Ecto neural progenitor cell (in vitro differentiated cells): ENCODE results near the gene LIME1.
"Not testable (repeated sequence)": the region's sequence is repeated elsewhere in the genome, so short reads cannot be mapped to it uniquely, and the experiment has no call there.

Experiments
- DNase-seq: peaks from one replicate; pipeline ENCODE4 v3.0.0-alpha.2; 2018; ENCODE audit warnings: low spot score

LIME1 gene

DNA sequence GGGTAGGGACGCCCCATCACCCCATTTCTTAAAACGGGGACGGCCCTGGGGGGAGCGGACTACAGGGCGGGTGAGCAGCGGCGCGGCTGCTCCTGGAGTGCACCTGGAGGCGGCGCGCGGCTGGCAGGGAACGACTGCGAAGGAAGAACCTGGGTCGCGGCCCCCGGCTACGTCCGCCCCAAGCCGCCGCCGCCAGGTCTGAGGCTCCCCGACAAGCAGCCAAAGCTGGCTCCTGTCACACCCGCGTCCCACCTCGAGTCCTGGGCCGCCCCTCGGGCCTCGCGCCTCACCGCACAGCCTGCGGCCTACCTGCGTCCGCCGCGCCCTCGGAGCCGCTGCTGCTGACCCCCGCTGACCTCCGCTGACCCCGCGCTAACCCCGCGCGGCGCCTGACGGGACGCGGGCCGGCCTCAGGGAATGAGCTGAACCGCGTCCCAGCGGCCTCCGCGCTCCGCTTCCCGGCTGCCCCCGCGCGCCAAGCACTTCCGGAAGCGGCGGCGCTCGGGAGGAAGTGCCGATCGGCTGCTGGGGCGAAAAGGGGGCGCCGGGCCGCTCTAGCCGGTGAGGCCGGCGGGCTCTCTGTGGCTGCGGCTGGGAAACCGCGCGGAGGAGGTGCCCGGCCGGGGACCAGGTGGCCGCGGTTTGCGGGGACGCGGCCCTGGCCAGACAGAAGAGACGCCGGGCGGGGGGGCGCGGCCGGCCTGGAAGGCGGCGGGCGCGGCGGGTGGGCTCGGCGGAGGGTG is 28.7 kb upstream of the LIME1 start, which contains the start of the genes ARFRP1 and ZGPAT:
Gene ARFRP1, minus strand, starts transcription at position 419 of the 743 bp plus-strand sequence. CDS start 885 bp downstream, outside the sequence.
Gene ZGPAT, plus strand, starts transcription at position 482 of the 743 bp plus-strand sequence. CDS start 542 bp downstream, outside the sequence.
- DNase-seq, result peak; percentile 94

DNA sequence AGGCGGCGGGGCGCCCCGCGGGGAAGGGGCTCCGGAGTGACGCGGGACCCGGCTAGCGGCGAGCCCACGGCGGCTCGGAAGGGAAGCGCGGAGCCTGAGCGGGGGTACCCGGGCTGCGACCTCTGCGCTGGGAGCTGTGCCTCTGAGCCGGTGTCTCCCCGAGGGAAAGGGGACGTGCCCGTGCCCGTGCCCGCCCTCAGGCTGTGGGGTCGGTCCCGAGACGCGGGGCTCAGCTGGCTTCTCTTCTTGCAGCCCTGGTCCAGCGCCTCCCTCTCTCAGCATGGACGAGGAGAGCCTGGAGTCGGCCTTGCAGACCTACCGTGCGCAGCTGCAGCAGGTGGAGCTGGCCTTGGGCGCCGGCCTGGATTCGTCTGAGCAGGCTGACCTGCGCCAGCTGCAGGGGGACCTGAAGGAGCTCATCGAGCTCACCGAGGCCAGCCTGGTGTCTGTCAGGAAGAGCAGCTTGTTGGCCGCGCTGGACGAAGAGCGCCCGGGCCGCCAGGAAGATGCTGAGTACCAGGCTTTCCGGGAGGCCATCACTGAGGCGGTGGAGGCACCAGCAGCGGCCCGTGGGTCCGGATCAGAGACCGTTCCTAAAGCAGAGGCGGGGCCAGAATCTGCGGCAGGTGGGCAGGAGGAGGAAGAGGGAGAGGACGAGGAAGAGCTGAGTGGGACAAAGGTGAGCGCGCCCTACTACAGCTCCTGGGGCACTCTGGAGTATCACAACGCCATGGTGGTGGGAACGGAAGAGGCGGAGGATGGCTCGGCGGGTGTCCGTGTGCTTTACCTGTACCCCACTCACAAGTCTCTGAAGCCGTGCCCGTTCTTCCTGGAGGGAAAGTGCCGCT is 27.9 kb upstream of the LIME1 start:
- DNase-seq, result no peak

DNA sequence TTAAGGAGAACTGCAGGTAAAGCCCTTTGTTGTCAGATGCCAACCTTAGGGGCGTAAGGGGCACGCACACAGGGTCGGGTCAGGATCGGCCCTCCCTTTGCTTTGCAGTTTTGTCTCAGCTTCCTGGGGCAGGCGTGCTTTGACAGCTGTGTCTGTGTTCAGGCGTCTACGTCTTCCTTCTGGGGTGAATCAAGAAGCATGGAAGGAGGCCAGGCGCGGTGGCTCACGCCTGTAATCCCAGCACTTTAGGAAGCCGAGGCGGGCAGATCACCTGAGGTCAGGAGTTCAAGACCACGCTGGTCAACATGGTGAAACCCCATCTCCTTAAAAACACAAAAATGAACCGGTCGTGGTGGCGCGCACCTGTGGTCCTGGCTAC is 27.3 kb upstream of the LIME1 start:
- DNase-seq, result no peak

DNA sequence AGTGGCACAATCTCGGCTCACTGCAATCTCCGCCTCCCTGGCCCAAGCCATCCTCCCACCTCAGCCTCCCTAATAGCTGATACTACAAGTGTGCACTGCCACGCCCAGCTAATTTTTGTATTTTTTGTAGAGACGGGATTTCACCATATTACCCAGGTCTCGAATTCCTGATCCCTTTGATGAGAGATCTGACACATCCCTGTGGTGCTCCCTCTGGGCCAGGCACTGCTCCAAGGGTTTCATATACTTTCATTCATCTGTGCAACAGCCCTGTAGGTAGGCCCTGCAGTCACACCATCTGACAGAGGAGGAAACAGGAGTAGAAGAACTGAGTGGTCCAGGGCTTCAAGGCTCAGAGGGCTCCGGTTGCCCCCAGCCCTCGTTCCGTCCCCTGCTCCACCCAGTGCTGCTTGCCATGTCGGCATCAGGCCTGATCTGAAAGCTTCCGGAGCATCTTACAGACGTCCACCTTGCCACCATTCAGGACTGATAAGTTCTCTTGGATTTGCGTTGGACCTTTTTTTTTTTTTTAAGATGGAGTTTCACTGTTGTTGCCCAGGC is 25.3 kb upstream of the LIME1 start:
- DNase-seq, result no peak

DNA sequence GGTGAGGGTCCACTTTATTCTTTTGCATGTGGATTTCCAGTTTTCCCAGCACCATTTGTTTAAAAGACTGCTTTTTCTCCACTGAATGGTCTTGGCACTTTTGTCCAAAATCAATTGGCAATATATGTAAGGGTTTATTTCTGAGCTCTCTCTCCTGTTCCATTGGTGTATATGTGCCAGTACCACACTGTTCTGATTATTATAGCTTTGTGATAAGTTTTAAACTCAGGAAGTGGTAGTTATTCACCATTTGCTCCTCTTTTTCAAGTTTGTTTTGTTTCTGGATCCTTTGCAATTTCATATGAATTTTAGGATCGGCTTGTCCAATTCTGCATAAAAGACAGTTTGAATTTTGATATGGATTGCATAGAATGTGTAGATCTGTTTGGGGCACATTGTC is 24.3 kb upstream of the LIME1 start:
- no peak for DNase-seq

DNA sequence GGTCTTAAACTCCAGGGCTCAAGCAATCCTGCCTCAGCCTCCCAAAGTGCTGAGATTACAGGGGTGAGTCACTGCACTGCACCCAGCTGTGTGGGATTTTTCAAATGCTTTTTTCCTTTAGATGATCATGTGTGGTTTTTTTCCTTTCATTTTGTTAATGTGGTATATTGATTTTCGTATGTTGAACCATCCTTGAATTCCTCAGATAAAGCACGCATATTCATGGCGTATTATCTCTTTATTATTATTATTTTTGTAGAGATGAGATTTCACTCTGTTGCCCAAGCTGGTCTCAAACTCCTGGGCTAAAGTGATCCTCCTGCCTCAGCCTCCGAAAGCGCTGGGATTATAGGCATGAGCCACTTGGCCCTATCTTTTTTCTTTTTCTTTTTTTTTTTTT is 21.6 kb upstream of the LIME1 start:
- no peak for DNase-seq

DNA sequence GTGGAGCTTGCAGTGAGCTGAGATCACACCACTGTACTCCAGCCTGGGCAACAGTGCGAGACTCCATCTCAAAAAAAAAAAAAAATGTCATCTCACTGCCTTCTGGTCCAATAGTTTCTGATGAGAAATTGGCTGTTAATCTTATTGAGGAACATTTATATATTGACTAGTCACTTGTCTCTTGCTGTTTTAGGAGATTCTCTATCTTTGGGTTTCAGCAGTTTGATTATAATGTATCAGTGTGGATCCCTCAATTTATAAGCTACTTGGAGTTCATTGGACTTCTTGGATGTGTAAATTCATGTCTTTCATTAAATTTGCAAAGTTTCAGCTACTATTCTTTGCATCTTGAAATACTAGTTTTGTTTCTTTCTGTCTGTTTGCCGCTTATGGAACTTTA is 17.5 kb upstream of the LIME1 start:
- no peak for DNase-seq

DNA sequence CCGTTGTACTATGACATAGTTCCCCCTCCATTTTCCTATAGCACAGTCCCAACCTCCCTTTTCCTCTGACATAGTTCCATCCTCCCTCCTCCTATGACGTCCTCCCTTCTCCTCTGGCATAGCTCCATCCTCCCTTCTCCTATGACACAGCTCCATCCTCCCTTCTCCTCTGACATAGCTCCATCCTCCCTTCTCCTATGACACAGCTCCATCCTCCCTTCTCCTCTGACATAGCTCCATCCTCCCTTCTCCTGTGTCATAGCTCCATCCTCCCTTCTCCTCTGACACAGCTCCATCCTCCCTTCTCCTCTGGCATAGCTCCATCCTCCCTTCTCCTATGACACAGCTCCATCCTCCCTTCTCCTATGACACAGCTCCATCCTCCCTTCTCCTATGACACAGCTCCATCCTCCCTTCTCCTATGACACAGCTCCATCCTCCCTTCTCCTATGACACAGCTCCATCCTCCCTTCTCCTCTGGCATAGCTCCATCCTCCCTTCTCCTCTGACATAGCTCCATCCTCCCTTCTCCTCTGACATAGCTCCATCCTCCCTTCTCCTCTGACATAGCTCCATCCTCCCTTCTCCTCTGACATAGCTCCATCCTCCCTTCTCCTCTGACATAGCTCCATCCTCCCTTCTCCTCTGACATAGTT is 13.4 kb upstream of the LIME1 start:
- not testable (repeated sequence) for DNase-seq

DNA sequence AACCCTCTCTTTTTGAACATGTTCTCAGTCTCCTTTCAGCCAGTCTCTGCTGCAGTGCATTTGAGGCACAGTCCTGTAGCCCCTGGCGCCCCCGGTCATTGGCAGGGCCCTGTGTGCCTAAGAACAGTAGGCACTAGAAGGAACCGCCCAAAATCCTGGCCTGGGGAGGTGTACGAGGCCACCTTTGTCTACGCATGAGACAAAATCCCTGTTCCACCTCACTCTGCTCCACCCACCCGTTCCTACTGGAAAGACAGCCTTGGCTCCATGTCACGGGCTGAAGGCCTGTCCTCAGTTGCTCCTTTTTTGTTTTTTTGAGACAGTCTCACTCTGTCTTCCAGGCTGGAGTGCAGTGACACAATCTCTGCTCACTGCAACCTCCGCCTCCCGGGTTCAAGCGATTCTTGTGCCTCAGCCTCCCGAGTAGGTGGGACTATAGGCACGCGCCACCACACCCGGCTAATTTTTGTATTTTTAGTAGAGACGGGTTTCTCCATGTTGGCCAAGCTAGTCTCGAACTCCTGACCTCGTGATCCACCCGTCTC is 6.2 kb upstream of the LIME1 start:
- DNase-seq, result not testable (repeated sequence)

DNA sequence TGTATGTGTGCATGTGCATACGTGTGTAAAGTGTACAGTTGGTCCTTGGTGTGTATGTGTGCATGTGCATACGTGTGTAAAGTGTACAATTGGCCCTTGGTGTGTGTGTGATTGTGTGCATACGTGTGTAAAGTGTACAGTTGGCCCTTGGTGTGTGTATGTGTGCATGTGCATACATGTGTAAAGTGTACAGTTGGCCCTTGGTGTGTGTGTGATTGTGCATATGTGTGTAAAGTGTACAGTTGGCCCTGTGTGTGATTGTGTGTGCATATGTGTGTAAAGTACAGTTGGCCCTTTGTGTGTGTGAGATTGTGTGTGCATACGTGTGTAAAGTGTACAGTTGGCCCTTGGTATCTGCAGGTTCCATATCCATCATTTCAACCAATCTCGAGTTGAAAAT is 5.1 kb upstream of the LIME1 start:
- DNase-seq, result no peak

DNA sequence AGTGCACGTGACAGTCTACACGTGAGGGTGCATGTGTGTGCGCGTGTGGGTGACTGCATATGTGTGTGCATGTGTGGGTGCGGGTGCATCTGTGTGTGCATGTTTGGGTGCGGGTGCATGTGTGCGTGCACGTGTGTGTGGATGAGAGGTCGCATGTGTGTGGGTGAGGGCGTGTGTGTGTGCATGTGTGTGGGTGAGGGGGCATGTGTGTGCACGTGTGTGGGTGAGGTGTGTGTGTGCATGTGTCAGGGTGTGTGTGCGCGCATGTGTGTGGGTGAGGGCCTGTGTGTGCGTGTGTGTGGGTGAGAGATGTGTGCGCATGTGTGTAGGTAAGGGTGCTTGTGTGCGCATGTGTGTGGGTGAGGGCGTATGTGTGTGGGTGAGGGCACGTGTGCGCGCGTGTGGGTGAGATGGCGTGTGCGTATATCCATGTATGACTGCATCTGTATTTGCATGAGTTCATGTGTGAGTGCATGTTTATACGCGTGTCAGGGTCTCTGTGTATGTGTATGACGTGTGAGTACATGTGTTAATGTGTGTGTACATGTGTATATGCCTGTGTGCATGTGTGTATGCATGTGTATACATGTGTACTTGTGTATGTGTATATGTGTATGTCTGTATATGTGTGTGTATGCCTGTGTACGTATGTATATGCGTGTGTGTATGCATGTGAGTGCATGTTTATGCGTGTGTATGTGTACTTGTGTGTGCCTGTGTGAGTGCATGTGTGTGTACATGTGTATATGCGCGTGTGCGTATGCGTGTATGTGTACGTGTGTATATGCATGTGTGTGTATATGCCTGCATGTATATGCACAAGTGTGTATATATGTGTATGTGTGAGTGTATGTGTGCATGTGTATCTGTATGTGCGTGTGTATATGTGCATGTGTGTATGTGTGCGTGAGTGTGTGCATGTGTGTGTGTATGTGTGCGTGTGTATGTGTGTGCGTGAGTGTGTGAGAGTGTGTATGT is 4.1 kb upstream of the LIME1 start:
- DNase-seq, result no peak

DNA sequence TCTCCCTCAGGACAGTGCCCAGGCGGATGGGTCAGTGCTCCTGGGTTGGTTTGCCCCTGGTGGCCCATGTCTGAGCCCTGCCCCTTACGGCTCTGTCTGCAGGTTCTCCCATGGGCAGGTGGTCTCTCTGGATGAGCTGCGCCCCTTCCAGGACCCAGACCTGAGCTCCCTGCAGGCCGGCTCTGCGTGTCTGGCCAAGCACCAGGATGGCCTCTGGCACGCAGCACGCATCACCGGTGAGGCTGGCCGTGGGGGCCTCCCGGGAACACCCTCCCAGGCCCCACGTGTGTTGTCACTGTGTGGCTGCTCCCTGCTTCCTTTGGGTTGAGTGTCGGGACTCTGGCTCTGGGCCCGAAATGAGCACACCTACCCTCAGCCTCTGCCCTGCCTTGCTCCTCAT is 3.3 kb upstream of the LIME1 start:
- DNase-seq, result no peak

DNA sequence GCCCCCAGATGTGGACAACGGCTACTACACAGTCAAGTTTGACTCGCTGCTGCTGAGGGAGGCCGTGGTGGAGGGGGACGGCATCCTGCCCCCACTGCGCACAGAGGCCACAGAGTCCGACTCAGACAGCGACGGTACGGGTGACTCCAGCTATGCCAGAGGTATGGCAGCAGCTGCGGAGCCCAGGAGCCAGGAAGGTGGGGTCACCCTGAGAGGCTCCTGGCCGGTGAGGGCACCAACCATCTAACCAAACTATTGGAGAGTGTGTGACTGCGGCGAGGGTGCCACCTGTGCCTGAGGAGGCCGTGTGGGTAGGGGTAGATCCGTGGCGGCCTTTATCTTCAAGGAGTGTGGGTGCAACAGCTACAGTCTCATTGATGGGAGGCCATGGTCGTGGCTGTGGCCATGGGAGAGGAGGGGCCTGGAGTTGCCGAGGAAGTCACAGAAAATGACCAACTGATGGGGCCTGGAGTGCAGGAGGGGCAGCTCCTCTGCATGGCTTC is 2.8 kb upstream of the LIME1 start:
- no peak for DNase-seq

DNA sequence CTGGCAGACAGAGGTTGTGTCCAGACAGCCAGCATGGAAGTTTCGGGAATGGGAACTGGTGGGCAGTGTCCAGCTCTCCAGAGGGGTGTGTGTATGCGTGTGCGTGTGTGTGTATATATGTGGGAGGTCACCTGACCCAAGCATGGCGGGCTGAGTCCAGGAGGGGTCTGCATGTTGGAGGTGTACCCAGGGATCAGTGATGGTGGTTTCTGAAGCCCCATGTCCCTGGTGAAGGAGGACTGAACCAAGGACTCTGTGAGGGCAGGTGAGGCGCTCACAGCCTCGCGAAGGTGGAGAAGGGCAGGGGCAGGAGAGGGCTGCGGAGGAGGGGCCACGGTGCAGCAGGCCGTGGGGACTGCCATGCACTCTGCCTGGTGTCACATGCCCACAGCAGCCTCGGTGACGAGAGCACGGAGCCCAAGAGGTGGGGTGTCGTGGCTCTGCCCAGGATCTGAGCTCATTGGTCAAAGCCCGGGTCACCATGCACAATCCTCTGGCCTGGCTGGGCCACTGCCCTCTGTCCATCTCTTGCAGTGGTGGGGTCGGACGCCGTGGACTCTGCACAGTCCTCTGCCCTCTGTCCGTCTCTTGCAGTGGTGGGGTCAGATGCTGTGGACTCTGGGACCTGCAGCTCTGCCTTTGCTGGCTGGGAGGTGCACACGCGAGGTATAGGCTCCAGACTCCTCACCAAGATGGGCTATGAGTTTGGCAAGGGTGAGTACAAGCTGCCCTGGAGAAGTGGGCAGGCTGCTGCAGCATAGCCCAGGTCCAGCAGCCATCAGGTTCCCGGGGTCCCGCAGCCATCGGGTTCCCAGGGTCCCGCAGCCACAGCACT is 2.1 kb upstream of the LIME1 start:
- DNase-seq, result no peak

DNA sequence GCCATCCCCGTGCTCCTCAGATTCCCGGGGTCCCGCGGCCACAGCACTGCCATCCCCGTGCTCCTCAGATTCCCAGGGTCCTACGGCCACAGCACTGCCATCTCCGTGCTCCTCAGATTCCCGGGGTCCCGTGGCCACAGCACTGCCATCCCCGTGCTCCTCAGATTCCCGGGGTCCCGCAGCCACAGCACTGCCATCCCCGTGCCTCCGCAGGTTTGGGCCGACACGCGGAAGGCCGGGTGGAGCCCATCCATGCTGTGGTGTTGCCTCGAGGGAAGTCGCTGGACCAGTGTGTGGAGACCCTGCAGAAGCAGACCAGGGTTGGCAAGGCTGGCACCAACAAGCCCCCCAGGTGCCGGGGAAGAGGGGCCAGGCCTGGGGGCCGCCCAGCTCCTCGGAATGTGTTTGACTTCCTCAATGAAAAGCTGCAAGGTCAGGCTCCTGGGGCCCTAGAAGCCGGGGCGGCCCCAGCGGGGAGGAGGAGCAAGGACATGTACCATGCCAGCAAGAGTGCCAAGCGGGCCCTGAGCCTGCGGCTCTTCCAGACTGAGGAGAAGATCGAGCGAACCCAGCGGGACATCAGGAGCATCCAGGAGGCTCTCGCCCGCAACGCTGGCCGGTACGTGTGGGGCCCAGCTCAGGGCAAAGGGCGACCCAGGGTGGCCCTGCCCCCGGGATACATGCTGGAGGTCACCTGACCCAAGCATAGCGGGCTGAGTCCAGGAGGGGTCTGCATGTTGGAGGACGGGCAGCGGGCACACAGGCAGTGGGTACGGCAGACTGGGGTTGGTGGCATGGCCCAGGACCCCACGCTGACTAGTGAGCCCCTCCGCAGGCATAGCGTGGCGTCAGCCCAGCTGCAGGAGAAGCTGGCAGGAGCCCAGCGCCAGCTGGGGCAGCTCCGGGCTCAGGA is 1.3 kb upstream of the LIME1 start:
- no peak for DNase-seq

DNA sequence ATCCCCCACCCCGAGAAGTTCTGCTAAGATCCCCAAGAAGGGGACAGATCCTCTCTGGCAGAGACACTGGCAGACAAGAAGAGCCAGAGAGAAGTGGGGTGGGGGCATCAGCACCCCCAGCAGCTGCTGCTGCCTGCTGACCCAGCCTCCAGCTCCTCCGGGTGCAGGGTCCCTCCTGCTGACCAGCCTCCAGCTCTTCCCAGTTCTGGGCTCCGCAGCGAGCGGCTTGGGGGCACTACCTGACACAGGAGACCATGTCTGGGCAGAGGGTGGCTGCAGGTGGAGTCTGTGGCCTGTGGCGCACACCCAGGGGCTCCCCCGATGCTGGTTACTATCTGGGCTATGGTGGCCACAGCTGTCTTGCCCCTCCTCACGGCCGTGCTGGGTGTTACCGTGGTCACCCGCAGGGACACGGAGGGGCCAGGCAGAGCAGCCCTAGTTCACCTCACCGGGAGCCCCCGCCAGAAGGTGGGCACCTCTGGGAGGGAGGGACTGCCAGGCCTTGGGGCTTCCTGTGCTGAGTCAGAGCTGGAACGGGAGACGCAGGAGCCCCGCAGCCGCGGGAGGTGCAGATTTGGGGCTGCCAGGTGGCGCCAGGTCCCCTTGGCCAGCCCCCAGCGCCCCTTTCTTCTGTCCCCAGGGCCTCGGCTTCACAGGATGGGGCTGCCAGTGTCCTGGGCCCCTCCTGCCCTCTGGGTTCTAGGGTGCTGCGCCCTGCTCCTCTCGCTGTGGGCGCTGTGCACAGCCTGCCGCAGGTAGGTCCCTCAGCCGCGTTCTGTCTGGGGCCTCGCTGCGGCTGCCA is 630 bp downstream of the LIME1 start:
- DNase-seq, result no peak

DNA sequence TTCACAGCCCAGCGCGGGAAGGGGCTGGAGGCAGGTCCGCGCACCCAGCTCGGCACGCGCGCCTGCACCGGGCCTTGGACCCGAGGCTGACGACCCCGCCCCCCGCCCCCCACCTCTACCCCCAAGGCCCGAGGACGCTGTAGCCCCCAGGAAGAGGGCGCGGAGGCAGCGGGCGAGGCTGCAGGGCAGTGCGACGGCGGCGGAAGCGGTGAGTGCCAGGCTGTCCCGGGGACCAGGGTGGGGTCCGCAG is 1.2 kb downstream of the LIME1 start:
- DNase-seq, result no peak
